Right lobe of liver (tissue), 6 donors: ENCODE results near the gene ZBTB39. TPM values are rescaled to one million over a fixed set of nuclear protein-coding genes. Genes with fewer than 3 reads are reported as not detected.

ENCODE experiments used
- ATAC-seq, 4 donors: fragments of 200-7000 bp; cut with Tn5 transposase; one replicate each; pipeline ENCODE4 v1.9.1; 2020; ENCODE audit warnings: mild to moderate bottlenecking in 4 of 4, moderate library complexity in 4 of 4
- DNase-seq, 3 donors: peaks; one replicate each; pipeline ENCODE4 v3.0.0-alpha.2; 2020
- H3K27ac ChIP-seq, 3 donors: fragments of 200-600 bp; one replicate each; pipeline ENCODE4 v1.8.0; 2022
- H3K27me3 ChIP-seq, 2 donors: fragments of 200-600 bp; one replicate each; pipeline ENCODE4 v1.8.0; 2022
- H3K36me3 ChIP-seq, 4 donors: fragments of 200-600 bp; sonication (generic) in 1 of 4; one replicate each; pipeline versions ENCODE4 v1.5.1 to v1.8.0; 2017 to 2022; ENCODE audit warnings: control low read depth in 1 of 4
- H3K4me1 ChIP-seq, 4 donors: fragments of 200-600 bp; sonication (generic) in 1 of 4; one replicate each; pipeline versions ENCODE4 v1.5.1 to v1.8.0; 2017 to 2022; ENCODE audit warnings: control low read depth in 1 of 4
- H3K4me3 ChIP-seq, 3 donors: fragments of 200-600 bp; one replicate each; pipeline ENCODE4 v1.8.0; 2022
- H3K9me3 ChIP-seq, 4 donors: fragments of 200-600 bp; sonication (generic) in 1 of 4; one replicate each; pipeline versions ENCODE4 v1.5.1 to v1.8.0; 2017 to 2022; ENCODE audit warnings: control low read depth in 1 of 4
- CTCF ChIP-seq, 4 donors: fragments of 200-600 bp in 3 of 4; fragments of 450-650 bp in 1 of 4; IDR thresholded peaks; one replicate each; pipeline versions ENCODE4 v1.5.1 to v1.8.0; 2016 to 2022; ENCODE audit warnings: antibody characterized with exemption in 4 of 4, mild to moderate bottlenecking in 2 of 4
- POLR2A ChIP-seq: fragments of 450-650 bp; IDR thresholded peaks from one replicate; pipeline ENCODE4 v1.6.1; 2017; ENCODE audit warnings: antibody characterized with exemption, mild to moderate bottlenecking
- WGBS: methylation state at CpG from one replicate; pipeline ENCODE4 v1.1.6; 2018; ENCODE audit warnings: low coverage, low lambda C conversion rate; ENCODE audit not compliant: insufficient coverage; ENCODE audit errors: missing lambda C conversion rate; 5-methylcytosine and 5-hydroxymethylcytosine counted together
- intact Hi-C, 2 donors: fragments of 100-400 bp; cut with DNase I; formaldehyde crosslinking; loops; one replicate each; pipeline versions ENCODE4 v1.11.2 to v1.14.1; 2022
- total RNA-seq, 6 experiments: library from RNA; depleted of rRNA in 2 of 6; stranded (reverse); fragments of >200 nt in 2 of 6; fragmentation: NEBNext Ultra II Directional in 3 of 6; extraction: Animal tissue kit (Norgen Biotek cat#: 25700) in 3 of 6; gene quantifications; one replicate each; pipeline versions ENCODE4 v1.1.0 to v1.2.4, GENCODE V29; 2016 to 2023
- donor health status: DM: no; HTN: yes; CAD: no.
- donor health status: DM: no; HTN: no; CAD: no.
- donor health status: DM: no; HTN: no; CAD: no.
- donor health status: DM: no; HTN: yes; CAD: no.
- donor health status: DM: no; HTN: yes; CAD: no.

The ZBTB39 gene
- total RNA-seq, 6 experiments from 2014 or later, result 1.8 to 3.7 (median 3.3) TPM

GRCh38 chr12:56991319-56992246 is 14.8 kb downstream of the ZBTB39 start:
- WGBS, result 51% methylated on average over 7 of the region's 8 CpGs
- peak; percentile 64 to 80 (median 79) for DNase-seq
- Histone ChIP-seq H3K27ac (peak overlapping the region; percentile 50 to 80 (median 54)), H3K4me3 (no peak overlapping the region), H3K4me1 (peaks cover 0 to 47% (median 12%) of the 10 kb centered on the region in 4 donors), H3K36me3 (no peaks in the 10 kb centered on the region), H3K27me3 (no peaks in the 10 kb centered on the region), H3K9me3 (no peaks in the 10 kb centered on the region)
- intact Hi-C loops, result no loop called here
- ATAC-seq, result peak; percentile 56 to 70 (median 64)
- TF ChIP-seq CTCF (IDR thresholded peaks at IDR 0.05) (no peak), POLR2A (no peak)

GRCh38 chr12:56990648-56991318 is 15.6 kb downstream of the ZBTB39 start:
- H3K4me3 ChIP-seq, result no peak overlapping the region
- ATAC-seq (peak; percentile 40 to 78 (median 74)), DNase-seq (peak; percentile 47 to 92 (median 91))
- WGBS, result 10% methylated on average over 4 of the region's 7 CpGs
- no peaks in the 10 kb centered on the region for H3K9me3 ChIP-seq
- intact Hi-C loops, result no loop called here
- H3K4me1 ChIP-seq, result peaks cover 0 to 47% (median 12%) of the 10 kb centered on the region in 4 donors
- peak overlapping the region; percentile 50 to 80 (median 54) for H3K27ac ChIP-seq
- H3K27me3 ChIP-seq, result no peaks in the 10 kb centered on the region
- no peaks in the 10 kb centered on the region for H3K36me3 ChIP-seq
- TF ChIP-seq CTCF (IDR thresholded peaks at IDR 0.05), result no peak
- TF ChIP-seq POLR2A, result no peak

GRCh38 chr12:56989861-56990610 is 16.3 kb downstream of the ZBTB39 start:
- ATAC-seq, result no peak
- H3K9me3 ChIP-seq, result no peaks in the 10 kb centered on the region
- intact Hi-C loops, result loop anchor here (5.0 to 10.0 kb wide), 2 partner anchors 225 to 228 kb away; partner anchors contain the start of gene HSD17B6 (in 2 of the 2)

More at GRCh38 chr12:56989861-56990610, 16.3 kb downstream of the ZBTB39 start:
- H3K4me1 ChIP-seq, result peaks cover 0 to 47% (median 12%) of the 10 kb centered on the region in 4 donors
- no peaks in the 10 kb centered on the region for H3K36me3 ChIP-seq
- DNase-seq, result no peak
- no peaks in the 10 kb centered on the region for H3K27me3 ChIP-seq
- 60% methylated on average over 7 of the region's 7 CpGs for WGBS
- TF ChIP-seq POLR2A (no peak), CTCF (IDR thresholded peaks at IDR 0.05) (no peak)
- H3K27ac ChIP-seq, result peak overlapping the region in 2 of 3 donors; percentile 50 to 80
- H3K4me3 ChIP-seq, result no peak overlapping the region
